A549 (cell line): ENCODE measurements around the gene TCERG1L. TPM values are rescaled to one million over a fixed set of nuclear protein-coding genes. Genes with fewer than 3 reads are reported as not detected.

Experiments
- ATAC-seq, 2 experiments: fragments of 200-7000 bp in 1 of 2; fragments of >200 bp in 1 of 2; cut with Nextera tagmentation in 1 of 2; cut with Tn5 transposase in 1 of 2; 3 replicates each; pipeline versions ENCODE4 v1.8.0 to v1.9.1; 2018 to 2020; ENCODE audit warnings: mild to moderate bottlenecking in 1 of 2, moderate library complexity in 1 of 2
- CTCF ChIA-PET: fragments of 300-600 bp; sonication (Branson Sonifier 250); formaldehyde crosslinking; extraction: SDS; loops from one replicate; lab custom pipeline; 2021; ENCODE audit warnings: antibody characterized with exemption, inconsistent platforms; lab: Yijun Ruan, JAX
- POLR2A ChIA-PET: fragments of 350-600 bp; formaldehyde crosslinking; extraction: SDS; loops from one replicate; lab custom pipeline; 2021; ENCODE audit warnings: antibody characterized with exemption, inconsistent platforms; lab: Yijun Ruan, JAX
- DNase-seq, 2 experiments: peaks; one replicate each; pipeline versions ENCODE4 v3.0.0 to v3.0.0-alpha.2; 2011 to 2016; ENCODE audit warnings: low read depth in 1 of 2, low spot score in 1 of 2
- FAIRE-seq: peaks from 2 replicates; lab custom pipeline; 2011; peaks lifted over from hg19 to GRCh38; lab: Jason Lieb, UNC
- H3K27ac ChIP-seq, 2 experiments: fragments of >200 bp; sonication (Bioruptor Twin); formaldehyde crosslinking; 3 replicates each; pipeline ENCODE4 v1.5.1; 2016 to 2017
- H3K4me1 ChIP-seq: fragments of >200 bp; sonication (Bioruptor Twin); formaldehyde crosslinking; 3 replicates; pipeline ENCODE4 v1.6.1; 2016
- H3K4me2 ChIP-seq: fragments of >200 bp; sonication (Bioruptor Twin); formaldehyde crosslinking; 3 replicates; pipeline ENCODE4 v1.6.1; 2016
- H3K4me3 ChIP-seq: fragments of >200 bp; sonication (Bioruptor Twin); formaldehyde crosslinking; 3 replicates; pipeline ENCODE4 v1.5.1; 2016
- H3K9me3 ChIP-seq: fragments of >200 bp; sonication (Bioruptor Twin); formaldehyde crosslinking; 3 replicates; pipeline ENCODE4 v1.6.1; 2016
- CBX2 ChIP-seq: fragments of 200-600 bp; sonication (generic); IDR thresholded peaks from 2 replicates; pipeline ENCODE4 v1.6.1; 2016; ENCODE audit warnings: low read depth, mild to moderate bottlenecking, borderline replicate concordance
- CHD2 ChIP-seq: fragments of 150-350 bp; IDR thresholded peaks from 2 replicates; pipeline ENCODE4 v1.6.1; 2014; ENCODE audit warnings: low read length; ENCODE audit not compliant: partially characterized antibody
- EHF ChIP-seq: fragments of 250-450 bp; sonication (Bioruptor Pico); IDR thresholded peaks from 2 replicates; pipeline ENCODE4 v1.5.0; 2020; ENCODE audit warnings: mild to moderate bottlenecking
- EP300 ChIP-seq, 2 experiments: fragments of >200 bp; sonication (Bioruptor Twin); formaldehyde crosslinking; IDR thresholded peaks; 2 replicates in 1 of 2; 3 replicates in 1 of 2; pipeline ENCODE4 v1.6.1; 2016 to 2017
- FOSL2 ChIP-seq, 2 experiments: fragments of 450-650 bp in 1 of 2; fragments of >200 bp in 1 of 2; sonication (Bioruptor Twin) in 1 of 2; formaldehyde crosslinking; IDR thresholded peaks; 2 replicates each; pipeline versions ENCODE4 v1.5.0 to v1.6.1; 2016 to 2020; ENCODE audit warnings: mild to moderate bottlenecking in 1 of 2, moderate library complexity in 1 of 2
- GATA3 ChIP-seq: IDR thresholded peaks from 2 replicates; pipeline ENCODE4 v1.6.1; 2012; ENCODE audit warnings: borderline replicate concordance
- HOXB13 ChIP-seq: fragments of 250-450 bp; sonication (Bioruptor Pico); IDR thresholded peaks from 2 replicates; pipeline ENCODE4 v1.5.0; 2020; ENCODE audit warnings: low read depth, mild to moderate bottlenecking, moderate library complexity
- JUNB ChIP-seq: fragments of >200 bp; sonication (Bioruptor Twin); formaldehyde crosslinking; IDR thresholded peaks from 2 replicates; pipeline ENCODE4 v1.6.1; 2016
- KDM5A ChIP-seq: fragments of 200-600 bp; sonication (generic); IDR thresholded peaks from 2 replicates; pipeline ENCODE4 v1.6.1; 2016; ENCODE audit warnings: antibody characterized with exemption, mild to moderate bottlenecking
- MAFK ChIP-seq: fragments of 450-650 bp; IDR thresholded peaks from 2 replicates; pipeline ENCODE4 v1.6.1; 2014; ENCODE audit not compliant: partially characterized antibody
- NPAS2 ChIP-seq: fragments of 250-450 bp; sonication (Bioruptor Pico); IDR thresholded peaks from 2 replicates; pipeline ENCODE4 v1.8.0; 2022; ENCODE audit warnings: mild to moderate bottlenecking, moderate library complexity, borderline replicate concordance
- NR3C1 ChIP-seq: fragments of >200 bp; sonication (Bioruptor Twin); formaldehyde crosslinking; IDR thresholded peaks from 3 replicates; pipeline ENCODE4 v1.6.1; 2017
- RAD21 ChIP-seq, 2 experiments: fragments of >200 bp in 1 of 2; sonication (Bioruptor Twin) in 1 of 2; formaldehyde crosslinking in 1 of 2; IDR thresholded peaks in 1 of 2; conservative IDR thresholded peaks in 1 of 2; 2 replicates in 1 of 2; 3 replicates in 1 of 2; pipeline ENCODE4 v1.6.1; 2012 to 2018; ENCODE audit warnings: inconsistent platforms in 1 of 2
- RCOR1 ChIP-seq: fragments of 150-350 bp; IDR thresholded peaks from 2 replicates; pipeline ENCODE4 v1.6.1; 2014; ENCODE audit warnings: antibody characterized with exemption, low read length, low read depth
- SMC3 ChIP-seq: fragments of >200 bp; sonication (Bioruptor Twin); formaldehyde crosslinking; IDR thresholded peaks from 3 replicates; pipeline ENCODE4 v1.6.1; 2018; ENCODE audit warnings: inconsistent platforms
- SREBF2 ChIP-seq: fragments of 450-650 bp; IDR thresholded peaks from 2 replicates; pipeline ENCODE4 v1.6.1; 2014; ENCODE audit warnings: mild to moderate bottlenecking, moderate library complexity
- TFCP2L1 ChIP-seq: fragments of 250-450 bp; sonication (Bioruptor Pico); IDR thresholded peaks from 2 replicates; pipeline ENCODE4 v1.5.0; 2021; ENCODE audit warnings: mild to moderate bottlenecking
- ZFP36 ChIP-seq: fragments of 450-650 bp; IDR thresholded peaks from 2 replicates; pipeline ENCODE4 v1.6.1; 2014; ENCODE audit warnings: borderline replicate concordance; ENCODE audit not compliant: partially characterized antibody
- ZNF302 ChIP-seq: fragments of 250-450 bp; sonication (Bioruptor Pico); IDR thresholded peaks from 2 replicates; pipeline ENCODE4 v1.9.0; 2021; ENCODE audit warnings: inconsistent platforms, mild to moderate bottlenecking, moderate library complexity
- WGBS: methylation state at CpG from one replicate; pipeline ENCODE4 v1.1.6; 2017; ENCODE audit errors: missing lambda C conversion rate; 5-methylcytosine and 5-hydroxymethylcytosine counted together
- polyA minus RNA-seq: library from RNA; depleted of rRNA, polyadenylated mRNA; stranded (reverse); fragments of >200 nt; gene quantifications from 2 replicates; pipeline ENCODE4 v1.2.3, GENCODE V29; 2011; rRNA and poly(A)+ RNA removed
- polyA plus RNA-seq, 4 experiments: library from polyadenylated mRNA; depleted of rRNA in 3 of 4; stranded (reverse); fragments of >200 nt; fragmentation: RNase III in 1 of 4; extraction: RNeasy Plus Mini Kit Qiagen cat#74134 plus additional on column Dnase treatment in 1 of 4; gene quantifications; 2 replicates in 3 of 4; 3 replicates in 1 of 4; pipeline ENCODE4 v1.2.3, GENCODE V29; 2011 to 2017
- TF ChIP-seq, protein P1 (sequence below): fragments of >200 bp; sonication (Bioruptor Twin); formaldehyde crosslinking; IDR thresholded peaks from 3 replicates; pipeline ENCODE4 v1.6.1; 2016
- TF ChIP-seq, protein P2 (sequence below): fragments of 450-650 bp; IDR thresholded peaks from 2 replicates; pipeline ENCODE4 v1.6.1; 2014; ENCODE audit warnings: antibody characterized with exemption
- TF ChIP-seq, protein P3 (sequence below): fragments of >200 bp; sonication (Bioruptor Twin); formaldehyde crosslinking; IDR thresholded peaks from 2 replicates; pipeline ENCODE4 v1.6.1; 2016
- TF ChIP-seq, protein P4 (sequence below): fragments of >200 bp; sonication (Bioruptor Twin); formaldehyde crosslinking; IDR thresholded peaks from 3 replicates; pipeline ENCODE4 v1.5.1; 2016
- TF ChIP-seq, protein P5 (sequence below): fragments of 250-450 bp; sonication (Bioruptor Pico); IDR thresholded peaks from 2 replicates; pipeline ENCODE4 v1.5.0; 2021; ENCODE audit warnings: mild to moderate bottlenecking, moderate library complexity, borderline replicate concordance

Gene TCERG1L, protein sequence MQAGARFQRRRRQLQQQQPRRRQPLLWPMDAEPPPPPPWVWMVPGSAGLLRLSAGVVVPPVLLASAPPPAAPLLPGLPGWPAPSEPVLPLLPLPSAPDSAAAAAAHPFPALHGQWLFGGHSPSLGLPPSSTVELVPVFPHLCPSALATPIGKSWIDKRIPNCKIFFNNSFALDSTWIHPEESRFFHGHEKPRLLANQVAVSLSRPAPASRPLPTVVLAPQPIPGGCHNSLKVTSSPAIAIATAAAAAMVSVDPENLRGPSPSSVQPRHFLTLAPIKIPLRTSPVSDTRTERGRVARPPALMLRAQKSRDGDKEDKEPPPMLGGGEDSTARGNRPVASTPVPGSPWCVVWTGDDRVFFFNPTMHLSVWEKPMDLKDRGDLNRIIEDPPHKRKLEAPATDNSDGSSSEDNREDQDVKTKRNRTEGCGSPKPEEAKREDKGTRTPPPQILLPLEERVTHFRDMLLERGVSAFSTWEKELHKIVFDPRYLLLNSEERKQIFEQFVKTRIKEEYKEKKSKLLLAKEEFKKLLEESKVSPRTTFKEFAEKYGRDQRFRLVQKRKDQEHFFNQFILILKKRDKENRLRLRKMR
- not detected in 2 replicates for polyA plus RNA-seq (2011; rRNA removed)
- polyA plus RNA-seq (2012; cell fraction: cytosol; rRNA removed) = not detected in 2 replicates
- not detected in 2 replicates for polyA plus RNA-seq (2012; cell fraction: nucleus; rRNA removed)
- polyA plus RNA-seq (2017; fragmentation: RNase III; extraction: RNeasy Plus Mini Kit Qiagen cat#74134 plus additional on column Dnase treatment) = not detected in 3 replicates
- not detected in 2 replicates for polyA minus RNA-seq

DNA sequence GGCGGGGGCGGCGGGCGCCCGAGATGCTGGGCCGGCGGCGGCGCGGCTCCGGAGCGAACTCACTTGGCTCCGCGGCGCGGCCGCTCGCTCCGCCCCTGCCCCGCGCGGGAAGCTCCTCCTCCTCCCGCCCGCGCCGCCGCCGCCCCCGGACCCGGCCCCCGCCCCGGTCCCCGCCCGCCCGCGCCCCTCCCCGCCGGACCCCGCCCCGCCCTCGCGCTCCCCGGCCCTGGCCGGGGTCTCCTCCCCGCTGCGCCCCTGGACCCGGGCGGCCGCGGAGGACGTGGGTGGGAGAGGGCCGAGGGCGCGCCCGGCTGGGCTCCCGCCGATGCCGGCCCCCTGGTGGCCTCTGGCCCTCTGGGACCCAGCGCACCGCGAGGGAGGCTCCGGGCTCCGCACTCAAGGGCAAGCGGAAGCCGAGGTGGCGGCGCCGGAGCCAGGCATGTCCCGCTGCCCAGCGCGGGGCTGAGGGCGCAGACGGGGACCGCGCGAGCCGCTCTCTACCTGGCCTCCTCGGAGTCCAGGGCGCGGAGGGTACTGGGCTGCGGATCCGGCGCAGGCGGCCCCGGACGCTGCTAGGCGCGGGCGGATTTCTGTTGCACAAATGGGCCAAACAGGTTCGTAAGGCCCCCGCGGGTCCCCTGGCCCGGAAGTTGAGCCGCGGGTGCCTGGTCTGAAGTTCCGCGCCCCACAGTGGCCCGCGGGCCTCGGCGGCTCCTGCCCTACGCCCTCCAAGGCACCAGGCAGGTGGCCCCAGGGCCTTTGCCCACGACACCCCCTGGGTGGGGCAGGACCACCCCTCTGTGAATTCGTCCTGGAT is at the start of gene TCERG1L:
TCERG1L (minus strand) TSS at position 61 of the 817 bp plus-strand sequence. CDS start 86 bp downstream, outside the sequence.
- H3K9me3 ChIP-seq = no peaks in the 10 kb centered on the region
- WGBS = 86% methylated on average over 26 of the region's 104 CpGs
- no peak within 1 kb of the TSS for H3K4me2 ChIP-seq
- CTCF ChIA-PET = no interaction called here
- no peak for ATAC-seq
- POLR2A ChIA-PET = no interaction called here
- no peak within 1 kb of the TSS for H3K4me3 ChIP-seq
- no peak for FAIRE-seq
- no peak for DNase-seq
- TF ChIP-seq JUNB (no peak), SREBF2 (no peak), NR3C1 (no peak), MAFK (no peak), CHD2 (no peak), EP300 (IDR thresholded peaks at IDR 0.05) (no peak), NPAS2 (CRISPR knock-in tag) (no peak), KDM5A (no peak), RCOR1 (no peak), ZFP36 (no peak), ZNF302 (no peak), HOXB13 (CRISPR knock-in tag) (no peak), GATA3 (no peak), CBX2 (no peak), EHF (CRISPR knock-in tag) (no peak), FOSL2 (IDR thresholded peaks at IDR 0.05) (no peak), FOSL2 (CRISPR knock-in tag; IDR thresholded peaks at IDR 0.05) (no peak)
- TF ChIP-seq, protein P1, sequence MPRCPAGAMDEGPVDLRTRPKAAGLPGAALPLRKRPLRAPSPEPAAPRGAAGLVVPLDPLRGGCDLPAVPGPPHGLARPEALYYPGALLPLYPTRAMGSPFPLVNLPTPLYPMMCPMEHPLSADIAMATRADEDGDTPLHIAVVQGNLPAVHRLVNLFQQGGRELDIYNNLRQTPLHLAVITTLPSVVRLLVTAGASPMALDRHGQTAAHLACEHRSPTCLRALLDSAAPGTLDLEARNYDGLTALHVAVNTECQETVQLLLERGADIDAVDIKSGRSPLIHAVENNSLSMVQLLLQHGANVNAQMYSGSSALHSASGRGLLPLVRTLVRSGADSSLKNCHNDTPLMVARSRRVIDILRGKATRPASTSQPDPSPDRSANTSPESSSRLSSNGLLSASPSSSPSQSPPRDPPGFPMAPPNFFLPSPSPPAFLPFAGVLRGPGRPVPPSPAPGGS = no peak
- TF ChIP-seq, protein P2, sequence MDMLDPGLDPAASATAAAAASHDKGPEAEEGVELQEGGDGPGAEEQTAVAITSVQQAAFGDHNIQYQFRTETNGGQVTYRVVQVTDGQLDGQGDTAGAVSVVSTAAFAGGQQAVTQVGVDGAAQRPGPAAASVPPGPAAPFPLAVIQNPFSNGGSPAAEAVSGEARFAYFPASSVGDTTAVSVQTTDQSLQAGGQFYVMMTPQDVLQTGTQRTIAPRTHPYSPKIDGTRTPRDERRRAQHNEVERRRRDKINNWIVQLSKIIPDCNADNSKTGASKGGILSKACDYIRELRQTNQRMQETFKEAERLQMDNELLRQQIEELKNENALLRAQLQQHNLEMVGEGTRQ = no peak
- H3K27ac ChIP-seq = no peak within 1 kb of the TSS
- H3K4me1 ChIP-seq = no peaks in the 10 kb centered on the region

DNA sequence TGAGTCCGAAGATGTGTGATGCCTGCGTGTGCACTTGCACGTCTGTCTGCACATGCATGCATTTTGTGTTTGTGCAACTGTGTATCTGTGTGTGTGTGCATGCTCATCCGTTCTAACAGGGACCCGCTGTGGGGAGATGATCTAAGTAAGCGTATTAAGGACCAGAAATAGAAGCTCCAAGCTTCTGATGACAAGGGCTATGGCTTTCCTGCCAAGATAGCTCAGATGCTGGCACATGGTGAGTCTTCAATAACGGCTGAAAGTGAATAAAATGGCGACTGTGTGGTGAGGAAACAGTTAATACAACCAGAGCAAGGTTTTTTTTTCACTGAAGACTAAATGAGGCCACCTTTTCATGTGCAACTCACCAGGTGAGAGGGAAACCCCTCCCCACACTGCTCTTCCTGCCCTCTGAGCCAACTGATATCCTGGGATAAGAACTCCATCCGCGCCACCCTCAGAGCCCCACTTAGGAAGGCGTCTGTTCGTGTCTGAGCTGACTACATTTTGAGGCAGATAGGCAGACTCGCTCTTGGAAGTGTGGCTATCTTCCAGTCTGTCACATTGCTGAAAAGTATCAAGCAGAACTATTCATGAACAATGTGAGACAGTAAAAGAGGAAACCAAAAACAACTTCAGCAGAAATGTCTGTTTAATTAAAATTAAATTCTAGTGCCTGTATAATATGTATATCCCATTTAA is 47.4 kb upstream of the TCERG1L start:
- ChIA-PET CTCF (no interaction called here), POLR2A (no interaction called here)
- H3K4me3 ChIP-seq = no peak overlapping the region
- H3K4me2 ChIP-seq = no peak overlapping the region
- DNase-seq = no peak
- no peaks in the 10 kb centered on the region for H3K9me3 ChIP-seq
- FAIRE-seq = no peak
- WGBS = 11% methylated on average over 13 of the region's 13 CpGs
- no peak for ATAC-seq
- no peaks in the 10 kb centered on the region for H3K4me1 ChIP-seq
- no peak overlapping the region for H3K27ac ChIP-seq
- TF ChIP-seq RAD21 (conservative IDR thresholded peaks at IDR 0.05 in 1 of 2, IDR thresholded peaks at IDR 0.05 in 1 of 2) = no peak
- TF ChIP-seq, protein P3, sequence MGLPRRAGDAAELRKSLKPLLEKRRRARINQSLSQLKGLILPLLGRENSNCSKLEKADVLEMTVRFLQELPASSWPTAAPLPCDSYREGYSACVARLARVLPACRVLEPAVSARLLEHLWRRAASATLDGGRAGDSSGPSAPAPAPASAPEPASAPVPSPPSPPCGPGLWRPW = no peak
- no peak for TF ChIP-seq SMC3
- TF ChIP-seq TFCP2L1 (CRISPR knock-in tag) = no peak
- TF ChIP-seq, protein P4, sequence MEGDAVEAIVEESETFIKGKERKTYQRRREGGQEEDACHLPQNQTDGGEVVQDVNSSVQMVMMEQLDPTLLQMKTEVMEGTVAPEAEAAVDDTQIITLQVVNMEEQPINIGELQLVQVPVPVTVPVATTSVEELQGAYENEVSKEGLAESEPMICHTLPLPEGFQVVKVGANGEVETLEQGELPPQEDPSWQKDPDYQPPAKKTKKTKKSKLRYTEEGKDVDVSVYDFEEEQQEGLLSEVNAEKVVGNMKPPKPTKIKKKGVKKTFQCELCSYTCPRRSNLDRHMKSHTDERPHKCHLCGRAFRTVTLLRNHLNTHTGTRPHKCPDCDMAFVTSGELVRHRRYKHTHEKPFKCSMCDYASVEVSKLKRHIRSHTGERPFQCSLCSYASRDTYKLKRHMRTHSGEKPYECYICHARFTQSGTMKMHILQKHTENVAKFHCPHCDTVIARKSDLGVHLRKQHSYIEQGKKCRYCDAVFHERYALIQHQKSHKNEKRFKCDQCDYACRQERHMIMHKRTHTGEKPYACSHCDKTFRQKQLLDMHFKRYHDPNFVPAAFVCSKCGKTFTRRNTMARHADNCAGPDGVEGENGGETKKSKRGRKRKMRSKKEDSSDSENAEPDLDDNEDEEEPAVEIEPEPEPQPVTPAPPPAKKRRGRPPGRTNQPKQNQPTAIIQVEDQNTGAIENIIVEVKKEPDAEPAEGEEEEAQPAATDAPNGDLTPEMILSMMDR = no peak
- no peak for TF ChIP-seq ZNF302
- TF ChIP-seq, protein P5, sequence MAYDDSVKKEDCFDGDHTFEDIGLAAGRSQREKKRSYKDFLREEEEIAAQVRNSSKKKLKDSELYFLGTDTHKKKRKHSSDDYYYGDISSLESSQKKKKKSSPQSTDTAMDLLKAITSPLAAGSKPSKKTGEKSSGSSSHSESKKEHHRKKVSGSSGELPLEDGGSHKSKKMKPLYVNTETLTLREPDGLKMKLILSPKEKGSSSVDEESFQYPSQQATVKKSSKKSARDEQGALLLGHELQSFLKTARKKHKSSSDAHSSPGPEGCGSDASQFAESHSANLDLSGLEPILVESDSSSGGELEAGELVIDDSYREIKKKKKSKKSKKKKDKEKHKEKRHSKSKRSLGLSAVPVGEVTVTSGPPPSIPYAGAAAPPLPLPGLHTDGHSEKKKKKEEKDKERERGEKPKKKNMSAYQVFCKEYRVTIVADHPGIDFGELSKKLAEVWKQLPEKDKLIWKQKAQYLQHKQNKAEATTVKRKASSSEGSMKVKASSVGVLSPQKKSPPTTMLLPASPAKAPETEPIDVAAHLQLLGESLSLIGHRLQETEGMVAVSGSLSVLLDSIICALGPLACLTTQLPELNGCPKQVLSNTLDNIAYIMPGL (CRISPR knock-in tag) = no peak
- TF ChIP-seq, protein P1 = no peak
- TF ChIP-seq HOXB13 (CRISPR knock-in tag) = no peak
